T1000 (cell line): Measurements from ENCODE around the gene PRPF40A.

Source experiments
- DNase-seq: peaks from one replicate; lab custom pipeline; 2025; ENCODE audit warnings: mixed read lengths; lab: John Stamatoyannopoulos, UW

The PRPF40A gene

GRCh38 chr2:152620208-152620607, 97.1 kb downstream of the PRPF40A start:
- no peak for DNase-seq

GRCh38 chr2:152618193-152618564, 99.1 kb downstream of the PRPF40A start:
- DNase-seq = no peak

- no peak for DNase-seq
These were observed 99.6 kb downstream of the PRPF40A start for GRCh38 chr2:152617456-152618192.

GRCh38 chr2:152615177-152615576, 102.1 kb downstream of the PRPF40A start:
- DNase-seq = no peak

DNA sequence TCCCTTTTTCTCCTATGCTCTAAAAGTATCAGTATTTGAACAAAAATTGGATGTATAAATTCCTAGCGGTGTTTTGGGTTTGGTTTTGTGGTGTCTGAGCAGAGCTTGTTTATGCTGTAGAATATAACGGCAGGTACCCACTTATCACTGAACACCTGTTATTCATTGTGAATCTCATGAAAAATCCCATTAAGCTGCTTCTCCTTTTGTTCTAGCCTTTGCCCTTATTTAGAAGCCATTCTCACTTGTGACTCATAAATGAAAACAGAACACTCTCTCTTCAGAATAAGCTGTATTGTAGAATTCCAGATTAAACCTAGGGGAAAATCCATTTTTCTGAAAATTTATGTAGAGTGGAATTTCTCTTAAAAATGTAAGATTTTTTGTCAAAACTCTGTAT, 104.0 kb downstream of the PRPF40A start:
- DNase-seq = no peak

GRCh38 chr2:152611458-152612231, 105.6 kb downstream of the PRPF40A start:
- DNase-seq = no peak

DNA sequence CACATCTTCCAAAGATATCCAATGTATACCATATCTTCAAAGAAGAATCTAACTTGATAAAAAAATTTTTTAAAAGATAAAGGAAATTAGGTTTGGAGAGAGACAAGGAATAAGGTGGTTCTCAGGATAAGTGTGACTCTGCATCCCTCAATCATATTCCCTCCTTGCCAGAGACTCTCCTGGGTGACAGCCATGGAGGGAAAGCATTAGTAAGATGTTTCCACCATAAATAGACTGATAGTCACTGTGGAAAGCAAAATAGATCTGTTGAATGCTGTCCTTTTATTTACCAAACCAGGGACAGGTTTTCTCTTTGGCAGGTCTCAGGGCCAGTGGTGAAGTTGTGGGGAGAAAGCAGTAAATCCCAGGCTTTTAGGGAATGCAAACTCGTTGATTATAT, 107.6 kb downstream of the PRPF40A start:
- DNase-seq = no peak

DNA sequence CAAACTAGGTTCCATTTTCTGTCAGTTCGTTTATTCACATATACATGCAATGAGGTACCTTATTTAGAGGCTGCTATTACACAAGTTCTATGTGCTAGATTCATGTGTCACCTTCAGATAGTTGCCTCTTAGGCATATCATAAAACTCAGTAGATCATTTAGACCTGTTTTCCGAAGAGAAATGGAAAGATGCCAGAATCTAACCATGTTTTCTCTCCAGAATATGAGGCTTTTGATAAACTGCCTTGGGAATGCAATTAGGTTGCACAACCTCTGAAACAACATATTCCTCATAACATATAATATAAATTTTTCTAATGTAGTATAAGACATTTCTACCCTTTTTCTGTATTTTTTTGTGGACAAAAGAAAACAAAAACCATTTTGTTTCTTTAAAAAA, 108.1 kb downstream of the PRPF40A start:
- DNase-seq = no peak

GRCh38 chr2:152607793-152608300, 109.4 kb downstream of the PRPF40A start:
- no peak for DNase-seq

GRCh38 chr2:152606941-152607340, 110.3 kb downstream of the PRPF40A start:
- no peak for DNase-seq

GRCh38 chr2:152606081-152606480, 111.2 kb downstream of the PRPF40A start:
- DNase-seq = no peak

- no peak for DNase-seq
These were observed 114.1 kb downstream of the PRPF40A start for GRCh38 chr2:152603166-152603565.

- DNase-seq = no peak
These were observed 114.5 kb downstream of the PRPF40A start for GRCh38 chr2:152602750-152603149.
